ENCODE results near the gene SETBP1.

DNA sequence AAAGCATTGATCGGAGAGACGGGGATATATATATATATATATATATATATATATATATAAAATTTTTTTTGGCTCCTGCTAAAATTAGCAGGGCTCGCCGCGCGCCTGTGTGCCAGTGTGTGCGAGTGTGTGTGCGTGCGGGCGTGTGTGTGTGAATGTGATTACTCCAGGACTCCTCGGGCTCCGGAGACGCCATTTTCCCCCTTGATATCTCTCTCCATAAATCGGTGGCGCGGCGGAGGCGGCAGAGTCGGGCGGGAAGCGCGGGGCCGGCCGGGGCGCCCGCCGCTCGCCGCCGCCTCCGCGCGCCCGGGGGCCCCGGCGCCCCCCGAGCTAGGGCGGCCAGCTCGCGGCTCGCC is 795 bp upstream of the SETBP1 start:
- TF ChIP-seq, protein P1, sequence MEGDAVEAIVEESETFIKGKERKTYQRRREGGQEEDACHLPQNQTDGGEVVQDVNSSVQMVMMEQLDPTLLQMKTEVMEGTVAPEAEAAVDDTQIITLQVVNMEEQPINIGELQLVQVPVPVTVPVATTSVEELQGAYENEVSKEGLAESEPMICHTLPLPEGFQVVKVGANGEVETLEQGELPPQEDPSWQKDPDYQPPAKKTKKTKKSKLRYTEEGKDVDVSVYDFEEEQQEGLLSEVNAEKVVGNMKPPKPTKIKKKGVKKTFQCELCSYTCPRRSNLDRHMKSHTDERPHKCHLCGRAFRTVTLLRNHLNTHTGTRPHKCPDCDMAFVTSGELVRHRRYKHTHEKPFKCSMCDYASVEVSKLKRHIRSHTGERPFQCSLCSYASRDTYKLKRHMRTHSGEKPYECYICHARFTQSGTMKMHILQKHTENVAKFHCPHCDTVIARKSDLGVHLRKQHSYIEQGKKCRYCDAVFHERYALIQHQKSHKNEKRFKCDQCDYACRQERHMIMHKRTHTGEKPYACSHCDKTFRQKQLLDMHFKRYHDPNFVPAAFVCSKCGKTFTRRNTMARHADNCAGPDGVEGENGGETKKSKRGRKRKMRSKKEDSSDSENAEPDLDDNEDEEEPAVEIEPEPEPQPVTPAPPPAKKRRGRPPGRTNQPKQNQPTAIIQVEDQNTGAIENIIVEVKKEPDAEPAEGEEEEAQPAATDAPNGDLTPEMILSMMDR (IDR thresholded peaks at IDR 0.05) = no peak
- TF ChIP-seq POLR2A (IDR thresholded peaks at IDR 0.05) (no peak), EP300 (IDR thresholded peaks at IDR 0.05) (no peak)

Data from stomach (tissue), 4 donors.